CD4-positive, CD25-positive, alpha-beta regulatory T cell (primary cell): ENCODE data around the gene ARFGAP3. TPM values are rescaled to one million over a fixed set of nuclear protein-coding genes. Genes with fewer than 3 reads are reported as not detected.
A peak's percentile ranks its signal among the peaks of the same experiment; 100 is the strongest.
"Not testable (repeated sequence)": the region's sequence is repeated elsewhere in the genome, so short reads cannot be mapped to it uniquely, and the experiment has no call there.

ENCODE experiments used
- ATAC-seq, 2 donors: fragments of 150-1000 bp; cut with Tn5 transposase; one replicate each; pipeline ENCODE4 v1.10.0; 2021; ENCODE audit warnings: low read depth in 2 of 2, moderate number of reproducible peaks in 2 of 2, moderate library complexity in 1 of 2
- DNase-seq, 3 donors: peaks; one replicate each; pipeline versions ENCODE4 v3.0.0 to v3.0.0-alpha.2; 2012 to 2022; ENCODE audit warnings: mixed read lengths in 1 of 3
- H3K27ac ChIP-seq: one replicate; pipeline ENCODE4 v1.7.0; 2013; ENCODE audit warnings: mild to moderate bottlenecking, low read length; ENCODE audit not compliant: insufficient read depth, poor library complexity, severe bottlenecking
- H3K27me3 ChIP-seq: one replicate; pipeline ENCODE4 v1.7.0; 2013; ENCODE audit warnings: low read length; ENCODE audit not compliant: control insufficient read depth, insufficient read depth
- H3K36me3 ChIP-seq: one replicate; pipeline ENCODE4 v1.7.0; 2013; ENCODE audit warnings: mild to moderate bottlenecking, low read length, moderate library complexity; ENCODE audit not compliant: control insufficient read depth, insufficient read depth
- H3K4me1 ChIP-seq: 2 replicates; pipeline ENCODE4 v1.7.0; 2013; ENCODE audit warnings: mild to moderate bottlenecking, low read length; ENCODE audit not compliant: insufficient read depth, control insufficient read depth, poor library complexity, severe bottlenecking
- H3K4me3 ChIP-seq: one replicate; pipeline ENCODE4 v1.7.0; 2013; ENCODE audit warnings: low read depth, mild to moderate bottlenecking, low read length, moderate library complexity
- H3K9me3 ChIP-seq, 2 experiments: 1 replicate in 1 of 2; 2 replicates in 1 of 2; pipeline ENCODE4 v1.7.0; 2013; ENCODE audit warnings: low read length in 2 of 2, mild to moderate bottlenecking in 1 of 2, moderate library complexity in 1 of 2; ENCODE audit not compliant: control insufficient read depth in 2 of 2
- H3K27ac Mint-ChIP-seq, 3 donors: one replicate each; pipeline ENCODE4 v1.8.0; 2020 to 2022; ENCODE audit warnings: mild to moderate bottlenecking in 3 of 3, mixed read lengths in 3 of 3, moderate library complexity in 2 of 3
- H3K27me3 Mint-ChIP-seq: one replicate; pipeline ENCODE4 v1.8.0; 2022; ENCODE audit warnings: mild to moderate bottlenecking, mixed read lengths
- H3K36me3 Mint-ChIP-seq: one replicate; pipeline ENCODE4 v1.8.0; 2020; ENCODE audit warnings: mixed read lengths
- H3K4me1 Mint-ChIP-seq, 4 donors: one replicate each; pipeline ENCODE4 v1.8.0; 2020 to 2022; ENCODE audit warnings: mixed read lengths in 4 of 4, mild to moderate bottlenecking in 1 of 4
- H3K4me3 Mint-ChIP-seq, 4 donors: one replicate each; pipeline ENCODE4 v1.8.0; 2020 to 2022; ENCODE audit warnings: mild to moderate bottlenecking in 4 of 4, mixed read lengths in 4 of 4, moderate library complexity in 3 of 4
- H3K9me3 Mint-ChIP-seq, 7 donors: one replicate each; pipeline ENCODE4 v1.8.0; 2020 to 2022; ENCODE audit warnings: mixed read lengths in 7 of 7, mild to moderate bottlenecking in 3 of 7, moderate library complexity in 2 of 7
- polyA plus RNA-seq, 4 donors: library from polyadenylated mRNA; unstranded; fragments of 300-500 nt; fragmentation: Illumina TruSeq; gene quantifications; one replicate each; pipeline ENCODE4 v1.2.3, GENCODE V29; 2021
- total RNA-seq: library from RNA; stranded (reverse); gene quantifications from one replicate; pipeline ENCODE4 v1.2.3, GENCODE V29; 2022

ARFGAP3 gene
- total and polyA plus RNA-seq, 5 donors from 2014 or later, result 27.1 to 31.0 (median 28.8) TPM

DNA sequence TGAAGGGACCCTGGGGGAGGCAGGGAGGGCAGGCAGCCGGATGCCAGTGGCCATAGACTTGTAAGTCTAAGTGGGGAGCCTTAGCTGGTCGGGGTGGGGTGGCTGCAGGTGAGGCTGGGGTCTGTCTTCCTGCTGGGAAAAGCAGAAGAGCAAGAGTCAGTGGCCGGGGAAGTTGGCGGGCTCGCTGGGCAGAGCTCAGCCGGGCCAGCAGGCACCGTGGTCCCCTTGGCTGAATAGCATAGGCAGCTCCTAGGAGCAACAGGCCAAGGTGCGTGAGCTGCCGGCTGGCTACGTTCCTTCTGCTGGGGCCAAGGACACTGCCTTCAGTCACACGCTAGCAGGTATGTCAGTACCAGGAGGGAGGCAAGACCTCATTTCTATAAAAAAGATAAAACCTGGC, 68.6 kb downstream of the ARFGAP3 start:
- Histone ChIP-seq H3K27me3 (no peaks in the 10 kb centered on the region), H3K4me1 (no peaks in the 10 kb centered on the region), H3K36me3 (no peaks in the 10 kb centered on the region), H3K4me3 (no peak overlapping the region), H3K27ac (no peak overlapping the region), H3K9me3 (no peaks in the 10 kb centered on the region)
- DNase-seq, result no peak
- H3K4me3 Mint-ChIP-seq, result no peak overlapping the region
- H3K9me3 Mint-ChIP-seq, result no peaks in the 10 kb centered on the region
- ATAC-seq, result no peak
- H3K27me3 Mint-ChIP-seq, result no peaks in the 10 kb centered on the region
- no peak overlapping the region for H3K27ac Mint-ChIP-seq
- H3K36me3 Mint-ChIP-seq, result no peaks in the 10 kb centered on the region
- H3K4me1 Mint-ChIP-seq, result no peaks in the 10 kb centered on the region

DNA sequence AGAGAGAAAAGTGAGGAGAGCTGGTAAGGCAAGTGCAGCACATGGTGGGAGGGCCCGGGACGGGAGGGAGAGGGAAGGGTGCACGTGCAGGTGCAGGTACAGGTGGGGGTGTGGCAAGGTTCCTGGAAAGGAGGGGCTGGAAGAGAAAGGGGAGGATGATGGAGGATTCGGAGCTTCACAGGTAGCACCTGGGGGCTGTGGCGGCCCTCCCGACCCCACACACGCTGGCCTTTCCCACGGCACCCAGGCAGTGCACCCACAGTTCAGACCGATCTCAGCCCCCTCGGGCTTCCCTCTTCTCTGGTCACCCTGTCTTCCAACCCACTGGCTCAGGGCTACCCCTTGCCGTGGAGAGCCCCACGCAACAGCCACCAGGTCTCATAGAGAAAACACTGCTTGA, 69.1 kb downstream of the ARFGAP3 start:
- no peaks in the 10 kb centered on the region for H3K36me3 Mint-ChIP-seq
- H3K4me1 Mint-ChIP-seq, result no peaks in the 10 kb centered on the region
- Histone ChIP-seq H3K27ac (no peak overlapping the region), H3K9me3 (no peaks in the 10 kb centered on the region), H3K4me3 (no peak overlapping the region), H3K27me3 (no peaks in the 10 kb centered on the region), H3K36me3 (no peaks in the 10 kb centered on the region), H3K4me1 (no peaks in the 10 kb centered on the region)
- H3K27ac Mint-ChIP-seq, result no peak overlapping the region
- no peaks in the 10 kb centered on the region for H3K27me3 Mint-ChIP-seq
- DNase-seq, result no peak
- H3K9me3 Mint-ChIP-seq, result no peaks in the 10 kb centered on the region
- no peak overlapping the region for H3K4me3 Mint-ChIP-seq
- ATAC-seq, result no peak

DNA sequence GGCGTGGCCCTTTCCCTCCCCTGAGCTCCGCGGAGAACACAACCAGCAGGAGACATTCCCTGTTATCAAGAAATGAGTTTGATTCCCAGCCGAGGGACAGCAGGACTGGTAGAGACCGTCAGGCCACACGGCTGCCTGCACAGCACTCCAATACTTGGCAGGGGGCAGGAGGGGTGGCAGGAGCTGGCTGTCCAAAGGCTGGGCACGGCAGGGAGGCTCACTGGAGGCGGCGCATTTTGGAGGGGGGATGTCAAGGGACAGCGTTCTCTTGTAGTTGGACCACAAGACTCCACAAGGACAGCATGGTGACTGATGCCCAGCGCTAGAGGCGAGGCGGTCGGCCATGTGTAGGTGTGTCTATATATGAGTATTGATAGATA, 69.7 kb downstream of the ARFGAP3 start:
- no peaks in the 10 kb centered on the region for H3K27me3 ChIP-seq
- no peaks in the 10 kb centered on the region for H3K9me3 Mint-ChIP-seq
- no peaks in the 10 kb centered on the region for H3K27me3 Mint-ChIP-seq

DNA sequence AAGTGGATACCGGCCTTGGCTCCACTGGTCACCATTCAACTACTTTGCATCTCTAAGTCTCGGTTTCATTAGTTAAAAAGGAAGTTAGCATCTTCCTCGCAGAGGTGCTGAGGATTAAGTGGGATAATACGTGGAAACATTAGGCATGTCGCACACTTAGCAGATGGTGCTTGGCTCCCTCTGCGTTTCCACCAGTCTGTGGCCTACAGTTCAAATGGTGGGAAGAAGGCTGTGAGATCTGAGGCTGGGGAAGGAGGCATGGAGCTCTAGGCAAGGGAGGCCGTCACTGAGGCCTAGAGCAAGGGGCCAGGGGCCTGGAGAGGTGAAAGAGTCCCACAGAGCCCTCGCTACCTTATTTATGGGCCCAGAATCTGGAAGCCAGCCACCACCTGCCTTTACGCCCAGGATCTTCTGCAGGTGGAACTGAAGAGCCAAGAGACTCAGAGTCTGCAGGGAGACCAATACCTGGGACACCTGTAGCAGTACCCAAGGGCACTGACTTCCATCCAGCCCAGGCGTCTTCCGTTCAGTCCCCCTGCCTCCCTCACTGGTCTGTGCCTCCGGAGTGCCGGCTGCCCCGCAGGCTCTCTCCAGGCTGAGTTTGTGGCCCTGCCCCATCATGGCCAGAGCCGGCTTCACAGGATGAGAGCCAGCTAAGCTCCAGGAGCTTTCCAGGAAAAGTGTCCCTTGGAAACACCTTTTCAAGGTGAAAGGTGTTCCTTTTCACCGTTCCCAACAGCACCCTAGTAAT, 70.3 kb downstream of the ARFGAP3 start:
- H3K4me3 Mint-ChIP-seq, result no peak overlapping the region
- ATAC-seq, result no peak
- no peaks in the 10 kb centered on the region for H3K9me3 ChIP-seq
- no peaks in the 10 kb centered on the region for H3K36me3 ChIP-seq
- H3K27ac Mint-ChIP-seq, result no peak overlapping the region
- H3K4me3 ChIP-seq, result no peak overlapping the region
- no peaks in the 10 kb centered on the region for H3K27me3 ChIP-seq
- DNase-seq, result no peak
- H3K27me3 Mint-ChIP-seq, result no peaks in the 10 kb centered on the region
- H3K27ac ChIP-seq, result no peak overlapping the region
- no peaks in the 10 kb centered on the region for H3K4me1 ChIP-seq
- H3K36me3 Mint-ChIP-seq, result no peaks in the 10 kb centered on the region
- no peaks in the 10 kb centered on the region for H3K4me1 Mint-ChIP-seq
- no peaks in the 10 kb centered on the region for H3K9me3 Mint-ChIP-seq

More for the DNA sequence above, 69.7 kb downstream of the ARFGAP3 start:
- ATAC-seq, result no peak
- Histone ChIP-seq H3K9me3 (no peaks in the 10 kb centered on the region), H3K27ac (no peak overlapping the region), H3K4me3 (no peak overlapping the region), H3K36me3 (no peaks in the 10 kb centered on the region), H3K4me1 (no peaks in the 10 kb centered on the region)
- Mint-ChIP-seq H3K27ac (no peak overlapping the region), H3K36me3 (no peaks in the 10 kb centered on the region), H3K4me1 (no peaks in the 10 kb centered on the region), H3K4me3 (no peak overlapping the region)
- DNase-seq, result no peak

DNA sequence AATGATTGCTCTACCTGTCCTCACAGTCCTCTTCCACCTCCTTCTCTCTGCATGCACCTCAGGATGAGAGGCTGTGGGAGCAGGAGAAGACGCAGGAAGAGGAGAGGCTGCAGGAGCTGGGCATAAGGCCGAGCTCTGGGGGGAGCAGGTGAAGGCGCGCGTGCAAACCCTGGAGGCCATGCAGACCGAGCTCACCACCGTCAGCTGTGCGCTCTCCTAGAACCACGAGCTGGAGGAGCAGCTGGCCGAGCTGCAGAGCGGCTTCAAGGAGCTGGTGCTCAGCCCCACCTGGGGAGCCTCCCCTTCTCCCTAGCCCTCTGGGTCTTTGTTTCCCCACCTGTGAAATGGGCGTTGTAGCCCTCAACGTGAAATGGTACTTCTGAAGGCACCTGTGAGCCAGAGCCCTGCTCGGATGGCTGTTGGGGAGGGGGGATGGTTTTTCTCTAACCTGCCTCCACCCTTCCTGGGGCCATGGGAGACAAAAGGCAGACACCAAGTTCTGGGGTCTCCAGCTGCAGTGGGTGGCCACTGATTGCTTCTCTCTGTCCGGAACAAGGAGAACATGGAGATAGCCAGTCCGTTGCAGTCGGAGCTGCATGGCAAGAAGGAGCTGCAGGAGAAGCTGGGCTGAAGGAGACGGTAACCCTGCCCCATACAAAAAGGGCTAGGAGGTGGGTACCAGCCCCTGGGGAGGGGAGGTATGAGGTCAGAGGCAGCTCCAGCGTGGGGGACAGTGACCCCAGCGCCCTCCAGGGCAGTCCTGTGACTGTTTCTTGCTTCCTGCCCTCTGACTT, 71.2 kb downstream of the ARFGAP3 start:
- H3K4me1 ChIP-seq, result no peaks in the 10 kb centered on the region
- no peaks in the 10 kb centered on the region for H3K36me3 ChIP-seq
- DNase-seq (no peak), ATAC-seq (no peak)
- no peak overlapping the region for H3K4me3 ChIP-seq
- Mint-ChIP-seq H3K27me3 (no peaks in the 10 kb centered on the region), H3K27ac (no peak overlapping the region), H3K36me3 (no peaks in the 10 kb centered on the region), H3K4me1 (no peaks in the 10 kb centered on the region), H3K9me3 (no peaks in the 10 kb centered on the region), H3K4me3 (no peak overlapping the region)
- H3K27ac ChIP-seq, result no peak overlapping the region
- H3K9me3 ChIP-seq, result no peaks in the 10 kb centered on the region
- no peaks in the 10 kb centered on the region for H3K27me3 ChIP-seq

DNA sequence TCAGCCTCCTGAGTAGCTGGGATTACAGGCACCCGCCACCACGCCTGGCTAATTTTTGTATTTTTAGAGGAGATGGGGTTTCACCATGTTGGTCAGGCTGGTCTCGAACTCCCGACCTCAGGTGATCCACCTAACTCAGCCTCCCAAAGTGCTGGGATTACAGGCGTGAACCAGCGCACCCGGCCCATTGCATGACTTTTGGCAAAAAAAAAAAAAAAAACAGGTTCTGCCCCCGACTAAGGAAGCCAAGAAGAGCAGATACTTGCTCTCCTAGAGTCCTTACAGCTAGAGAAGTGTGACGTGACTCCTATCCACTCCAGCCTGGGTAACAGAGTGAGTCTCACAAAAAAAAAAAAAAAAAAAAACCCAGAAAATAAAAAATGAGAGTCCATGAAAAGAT, 74.8 kb downstream of the ARFGAP3 start:
- H3K27ac Mint-ChIP-seq, H3K27ac ChIP-seq, H3K36me3 Mint-ChIP-seq, H3K27me3 Mint-ChIP-seq, H3K9me3 ChIP-seq, H3K27me3 ChIP-seq, H3K4me1 Mint-ChIP-seq, H3K9me3 Mint-ChIP-seq, H3K4me3 Mint-ChIP-seq, ATAC-seq, DNase-seq, H3K4me3 ChIP-seq, H3K4me1 ChIP-seq, H3K36me3 ChIP-seq: not testable (repeated sequence)

DNA sequence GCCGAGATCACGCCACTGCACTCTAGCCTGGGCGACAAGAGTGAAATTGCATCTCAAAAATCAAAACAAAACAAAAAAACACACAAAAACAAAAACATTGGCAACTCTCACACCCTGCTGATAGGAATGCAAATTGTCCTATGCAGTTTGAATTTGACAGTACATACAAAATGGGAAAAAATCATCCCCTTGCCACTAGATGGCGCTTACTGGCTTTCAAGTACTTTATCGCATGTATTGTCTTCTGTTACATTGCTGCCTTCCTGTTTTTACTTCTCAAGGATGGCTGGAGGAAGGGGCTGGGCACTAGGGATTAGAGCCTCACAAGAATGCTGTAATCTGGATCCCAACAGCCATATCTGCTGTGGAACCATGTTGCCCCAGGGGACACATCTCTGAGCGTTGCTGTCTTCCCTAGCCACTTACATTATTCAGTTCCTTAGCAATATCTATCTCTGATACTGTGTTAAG, 77.0 kb downstream of the ARFGAP3 start:
- H3K27ac ChIP-seq, result no peak overlapping the region
- no peak overlapping the region for H3K27ac Mint-ChIP-seq
- H3K9me3 Mint-ChIP-seq, result no peaks in the 10 kb centered on the region
- no peaks in the 10 kb centered on the region for H3K36me3 ChIP-seq
- no peaks in the 10 kb centered on the region for H3K36me3 Mint-ChIP-seq
- H3K9me3 ChIP-seq, result no peaks in the 10 kb centered on the region
- no peaks in the 10 kb centered on the region for H3K27me3 Mint-ChIP-seq
- no peaks in the 10 kb centered on the region for H3K27me3 ChIP-seq
- no peak overlapping the region for H3K4me3 Mint-ChIP-seq
- ATAC-seq, result peak in 1 of 2 donors; percentile 65
- H3K4me1 Mint-ChIP-seq, result peaks cover 0 to 2% (median under 1%) of the 10 kb centered on the region in 4 donors
- H3K4me3 ChIP-seq, result no peak overlapping the region
- H3K4me1 ChIP-seq, result no peaks in the 10 kb centered on the region
- peak; percentile 24 to 88 (median 67) for DNase-seq
